ENCODE results near the gene KRT12. TPM values are rescaled to one million over a fixed set of nuclear protein-coding genes. Genes with fewer than 3 reads are reported as not detected.
A peak's percentile ranks its signal among the peaks of the same experiment; 100 is the strongest.

The KRT12 gene
- total and polyA plus RNA-seq, 9 of the 15 experiments (the other 6 are each of a cell fraction or from before 2014, with no cell fraction given), result 0.18 to 7.0 (median 2.2) TPM

- TF ChIP-seq CAMTA2 (CRISPR knock-in tag; conservative IDR thresholded peaks at IDR 0.05) (no peak; the same call in 1 of the 2 replicates), PRPF4 (IDR thresholded peaks at IDR 0.05; ENCODE audit: insufficient read depth, low read depth, low read length, poor library complexity, severe bottlenecking) (no peak), LEF1 (IDR thresholded peaks at IDR 0.05) (no peak; the same call in 1 of the 2 replicates), ATF3 (IDR thresholded peaks at IDR 0.05) (peak; percentile 64), ATF3 (CRISPR knock-in tag; conservative IDR thresholded peaks at IDR 0.05) (peak; percentile 31; the same call in 1 of the 2 replicates), FOS (IDR thresholded peaks at IDR 0.05; ENCODE audit: extremely low read depth, insufficient read length) (no peak), MXD1 (CRISPR knock-in tag; IDR thresholded peaks at IDR 0.05; ENCODE audit: borderline replicate concordance, poor library complexity, severe bottlenecking) (no peak), CHCHD3 (CRISPR knock-in tag; IDR thresholded peaks at IDR 0.05) (0 out of 2 replicates have a peak, but pooled peaks have one; percentile 69), GTF2F1 (IDR thresholded peaks at IDR 0.05; ENCODE audit: low read depth, low read length) (no peak), PTTG1 (tag; IDR thresholded peaks at IDR 0.05; ENCODE audit: low read depth) (no peak), EP300 (IDR thresholded peaks at IDR 0.05; ENCODE audit: low read length) (peak; percentile 39), NCOR1 (IDR thresholded peaks at IDR 0.05) (no peak), ZNF224 (CRISPR knock-in tag; IDR thresholded peaks at IDR 0.05) (no peak), GTF2A2 (tag; IDR thresholded peaks at IDR 0.05) (no peak), ZNF347 (CRISPR knock-in tag; IDR thresholded peaks at IDR 0.05; ENCODE audit: low read depth) (no peak), ATF4 (CRISPR knock-in tag; IDR thresholded peaks at IDR 0.05) (no peak), NEUROD1 (IDR thresholded peaks at IDR 0.05; ENCODE audit: borderline replicate concordance, low read depth, low read length, partially characterized antibody) (no peak), TFAP4 (CRISPR knock-in tag; IDR thresholded peaks at IDR 0.05; ENCODE audit: borderline replicate concordance) (no peak), PHF21A (IDR thresholded peaks at IDR 0.05; ENCODE audit: borderline replicate concordance, low read depth) (no peak), SP2 (IDR thresholded peaks at IDR 0.05; ENCODE audit: extremely low read depth, low read depth, low read length, poor library complexity, severe bottlenecking) (no peak), MLX (CRISPR knock-in tag; conservative IDR thresholded peaks at IDR 0.05) (no peak), NFE2 (IDR thresholded peaks at IDR 0.05; ENCODE audit: low read depth) (no peak), ZNF133 (CRISPR knock-in tag; IDR thresholded peaks at IDR 0.05) (no peak), TARDBP (IDR thresholded peaks at IDR 0.05) (no peak), ADNP (tag; IDR thresholded peaks at IDR 0.05) (no peak), ETV1 (tag; conservative IDR thresholded peaks at IDR 0.05; ENCODE audit: low read depth) (peak; percentile 47)
Measured at GRCh38 chr17:40818733-40819527, 48.1 kb downstream of the KRT12 start (continued).
